ENCODE results near the gene FARP1. TPM values are rescaled to one million over a fixed set of nuclear protein-coding genes. Genes with fewer than 3 reads are reported as not detected.

Gene FARP1
- total and polyA plus RNA-seq, 2 of the 8 experiments (the other 6 are each of a cell fraction or from before 2014, with no cell fraction given) = 24.7 to 104 TPM

DNA sequence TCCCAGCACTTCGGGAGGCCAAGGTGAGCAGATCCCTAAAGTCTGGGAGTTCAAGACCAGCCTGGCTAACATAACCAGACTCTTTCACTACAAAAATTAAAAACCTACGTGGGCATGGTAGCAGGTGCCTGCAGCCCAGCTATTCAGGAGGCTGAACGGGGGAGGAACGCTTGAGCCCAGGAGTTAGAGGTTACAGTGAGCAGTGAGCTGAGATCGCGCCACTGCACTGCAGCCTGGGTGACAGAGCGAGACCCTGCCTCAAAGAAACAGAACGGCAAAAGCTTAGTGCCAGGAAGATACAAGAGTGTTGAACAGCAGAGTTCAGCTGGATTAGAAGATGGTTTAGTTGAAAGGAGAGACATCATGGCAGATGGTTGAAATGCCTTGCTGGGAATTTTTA is 58.3 kb downstream of the FARP1 start:
- 77% methylated on average over 8 of the region's 8 CpGs; no CpG with 5 or more reads in 1 of the 2 experiments for WGBS, 2 experiments (ENCODE audit: extremely low coverage in 1 of 2, insufficient coverage in 1 of 2, insufficient read length in 1 of 2, insufficient replicate concordance in 2 of 2, low coverage in 1 of 2, low lambda C conversion rate in 2 of 2, missing lambda C conversion rate in 1 of 2)
- Histone ChIP-seq H2BK120ac (replicated peaks; ENCODE audit: low read depth, low read length) (peak overlapping the region; percentile 36), H3K9me3 (ENCODE audit: insufficient read depth in 2 of 2, low read depth in 1 of 2, low read length in 1 of 2) (peaks cover 3 to 5% of the 10 kb centered on the region in 2 experiments; a peak in 2 of 4 replicates), H3K79me2 (ENCODE audit: control insufficient read depth in 1 of 2, insufficient read depth in 2 of 2, low read length in 2 of 2) (peaks cover 0 to 77% of the 10 kb centered on the region in 2 experiments; a peak in 3 of 4 replicates), H2BK12ac (ENCODE audit: low read depth, low read length) (peak overlapping the region; percentile 40), H3K9ac (replicated peaks in 1 of 4; ENCODE audit: extremely low read depth in 1 of 4, low read depth in 3 of 4, low read length in 3 of 4) (no peak overlapping the region), H3K56ac (replicated peaks; ENCODE audit: insufficient read length, low read depth, low read length) (no peak overlapping the region), H2BK5ac (ENCODE audit: low read depth, low read length) (peak overlapping the region; percentile 67), H2AFZ (ENCODE audit: low read length) (no peak overlapping the region), H4K8ac (ENCODE audit: extremely low read depth, insufficient read depth, low read length) (no peak overlapping the region), H3K23ac (ENCODE audit: insufficient read length) (no peak overlapping the region), H2AK5ac (ENCODE audit: low read depth, low read length) (peak overlapping the region; percentile 75; the same call in 1 of the 2 replicates), H3K18ac (ENCODE audit: extremely low read depth, low read length) (peak overlapping the region; percentile 79), H4K5ac (ENCODE audit: insufficient read length, low read depth, low read length) (peak overlapping the region; percentile 69), H3K14ac (ENCODE audit: insufficient read length) (no peak overlapping the region), H3K36me3 (ENCODE audit: control insufficient read depth in 2 of 4, insufficient read depth in 4 of 4, low read length in 3 of 4) (peaks cover 0 to 2% (median 0%) of the 10 kb centered on the region in 4 experiments; a peak in 2 of 8 replicates), H3K4me1 (replicated peaks in 1 of 4; ENCODE audit: control insufficient read depth in 3 of 4, insufficient read depth in 4 of 4, low read length in 3 of 4) (peaks cover 2 to 23% (median 10%) of the 10 kb centered on the region in 4 experiments), H3K79me1 (ENCODE audit: low read depth, low read length) (peaks cover 6% of the 10 kb centered on the region; the same call in 1 of the 2 replicates), H3K4ac (replicated peaks; ENCODE audit: insufficient read length, low read depth, low read length) (no peak overlapping the region), H3K4me3 (ENCODE audit: extremely low read depth in 1 of 4, insufficient read depth in 2 of 4, low read depth in 3 of 4, low read length in 4 of 4) (peak overlapping the region in 1 of 4 experiments; percentile 52; a peak in 2 of 8 replicates), H4K20me1 (replicated peaks in 1 of 2; ENCODE audit: control insufficient read depth in 1 of 2, insufficient read depth in 2 of 2, low read length in 2 of 2) (no peaks in the 10 kb centered on the region), H4K91ac (replicated peaks; ENCODE audit: insufficient read length, low read length) (peak overlapping the region; percentile 36), H2BK15ac (ENCODE audit: low read length) (peak overlapping the region; percentile 76), H3K4me2 (ENCODE audit: insufficient read depth in 1 of 2, low read depth in 2 of 2, low read length in 2 of 2) (peak overlapping the region; percentile 17 to 91; a peak in 3 of 4 replicates), H2BK20ac (ENCODE audit: low read length) (peak overlapping the region; percentile 62; the same call in 1 of the 2 replicates), H3K27ac (ENCODE audit: low read depth, low read length) (peak overlapping the region; percentile 20; the same call in 1 of the 2 replicates), H3K23me2 (ENCODE audit: low read depth, low read length) (no peaks in the 10 kb centered on the region), H3K27me3 (replicated peaks in 1 of 4; ENCODE audit: control insufficient read depth in 3 of 4, extremely low read depth in 1 of 4, insufficient read depth in 3 of 4, low read length in 3 of 4) (no peaks in the 10 kb centered on the region)
- CTCF ChIA-PET (ENCODE audit: partially characterized antibody) = interaction anchor here (1.0 to 1.5 kb wide), 3 partner anchors 10 to 47 kb away, joined by 3 to 8 read pairs (median 4); no protein-coding TSS in a partner anchor
- POLR2A ChIA-PET (ENCODE audit: partially characterized antibody) = interaction anchor here (1.3 to 2.3 kb wide), 3 partner anchors 10 to 14 kb away, joined by 3 to 9 read pairs (median 8); no protein-coding TSS in a partner anchor
- no peak for FAIRE-seq
- no peak for DNase-seq (ENCODE audit: low read depth in 1 of 2, low spot score in 2 of 2)
- TF ChIP-seq SP1 (IDR thresholded peaks at IDR 0.05; ENCODE audit: low read depth, low read length) = no peak
- TF ChIP-seq CEBPB (IDR thresholded peaks at IDR 0.05; ENCODE audit: low read depth, low read length) = no peak
- TF ChIP-seq TAF7 (optimal IDR thresholded peaks at IDR 0.05; ENCODE audit: borderline replicate concordance, low read depth, low read length) = no peak
- TF ChIP-seq RBBP5 (IDR thresholded peaks at IDR 0.05; ENCODE audit: borderline replicate concordance, low read depth, low read length) = no peak
- no peak for TF ChIP-seq BRCA1 (IDR thresholded peaks at IDR 0.05; ENCODE audit: low read depth, low read length)

Data from H1 (cell line).